ENCODE results near the gene KLRB1.
"Not testable (repeated sequence)": the region's sequence is repeated elsewhere in the genome, so short reads cannot be mapped to it uniquely, and the experiment has no call there.

Gene KLRB1

GRCh38 chr12:9607716-9608115 is at the start of gene KLRB1:
Gene KLRB1 (minus strand): TSS chr12:9607916. CDS start chr12:9607839, 77 bp downstream.
- no peak for DNase-seq

- DNase-seq = peak; percentile 80
These were observed 43.6 kb upstream of the KLRB1 start for GRCh38 chr12:9651265-9651729.

- no peak for DNase-seq
These were observed 42.4 kb upstream of the KLRB1 start for GRCh38 chr12:9650151-9650576.

GRCh38 chr12:9649532-9649940 is 41.8 kb upstream of the KLRB1 start:
- peak; percentile 82 for DNase-seq

- no peak for DNase-seq
These were observed 41.2 kb upstream of the KLRB1 start for GRCh38 chr12:9648701-9649531.

- peak; percentile 97 for DNase-seq
These were observed 40.3 kb upstream of the KLRB1 start for GRCh38 chr12:9647825-9648700.

- DNase-seq = no peak
These were observed 39.4 kb upstream of the KLRB1 start for GRCh38 chr12:9646794-9647781.

- not testable (repeated sequence) for DNase-seq
These were observed 37.4 kb upstream of the KLRB1 start for GRCh38 chr12:9644985-9645551.

- no peak for DNase-seq
These were observed 35.5 kb upstream of the KLRB1 start for GRCh38 chr12:9643266-9643660.

GRCh38 chr12:9642606-9643265 is 35.0 kb upstream of the KLRB1 start:
- DNase-seq = no peak

- no peak for DNase-seq
These were observed 32.3 kb upstream of the KLRB1 start for GRCh38 chr12:9640024-9640423.

- DNase-seq = no peak
These were observed 29.1 kb upstream of the KLRB1 start for GRCh38 chr12:9636851-9637206.

- DNase-seq = no peak
These were observed 28.6 kb upstream of the KLRB1 start for GRCh38 chr12:9636150-9636850.

- DNase-seq = no peak
These were observed 27.4 kb upstream of the KLRB1 start for GRCh38 chr12:9634969-9635754.

GRCh38 chr12:9634177-9634803 is 26.6 kb upstream of the KLRB1 start:
- peak; percentile 86 for DNase-seq

GRCh38 chr12:9632766-9633165 is 25.1 kb upstream of the KLRB1 start:
- DNase-seq = no peak

- no peak for DNase-seq
These were observed 19.1 kb upstream of the KLRB1 start for GRCh38 chr12:9626821-9627220.

GRCh38 chr12:9626291-9626690 is 18.6 kb upstream of the KLRB1 start:
- DNase-seq = no peak

- DNase-seq = no peak
These were observed 17.3 kb upstream of the KLRB1 start for GRCh38 chr12:9625019-9625418.

All from activated CD8-positive, alpha-beta memory T cell treated with anti-CD3 and anti-CD28 coated beads for 24 hours (primary cell).